ENCODE data around the gene SLC24A3. TPM values are rescaled to one million over a fixed set of nuclear protein-coding genes. Genes with fewer than 3 reads are reported as not detected.

Gene SLC24A3
- total RNA-seq, 1 experiment from 2014 or later: 0.14 TPM

DNA sequence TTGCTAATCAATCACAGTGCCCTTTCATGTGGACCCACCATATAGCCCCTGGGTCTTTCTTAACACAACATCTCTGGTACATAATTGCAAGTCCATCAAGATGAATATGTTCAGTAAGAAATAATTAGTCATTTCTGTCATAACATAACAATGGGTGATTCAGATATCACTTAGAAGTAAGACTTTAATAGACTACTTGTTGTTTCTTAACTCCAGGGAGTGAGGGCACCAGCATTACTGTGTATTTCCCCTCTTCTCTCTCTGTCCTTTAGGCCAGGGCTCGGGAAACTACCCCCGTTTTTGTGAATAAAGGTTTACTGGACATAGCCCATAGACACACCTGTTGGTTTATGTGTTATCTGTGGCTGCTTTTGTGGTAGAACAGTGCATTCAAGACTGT is 123.5 kb downstream of the SLC24A3 start:
- Histone ChIP-seq H3K27me3 (replicated peaks; ENCODE audit: control insufficient read depth, insufficient read depth, low read length) (no peaks in the 10 kb centered on the region), H3K4me3 (ENCODE audit: low read depth, low read length) (no peak overlapping the region), H3K4me1 (no peaks in the 10 kb centered on the region), H3K36me3 (ENCODE audit: control insufficient read depth, insufficient read depth, low read length) (no peaks in the 10 kb centered on the region), H3K9me3 (no peaks in the 10 kb centered on the region)
- Mint-ChIP-seq H3K4me1 (ENCODE audit: low read depth, unreplicated experiment) (no peaks in the 10 kb centered on the region), H3K9me3 (ENCODE audit: unreplicated experiment) (no peaks in the 10 kb centered on the region), H3K27ac (ENCODE audit: unreplicated experiment) (no peak overlapping the region), H3K36me3 (ENCODE audit: insufficient read depth, unreplicated experiment) (no peaks in the 10 kb centered on the region), H3K4me3 (ENCODE audit: unreplicated experiment) (no peak overlapping the region), H3K27me3 (ENCODE audit: insufficient read depth, unreplicated experiment) (peaks cover 22% of the 10 kb centered on the region)
- BruUV-seq (replicated peaks): no TSS peak
- POLR2A ChIA-PET: no interaction called here
- no peak for DNase-seq
- intact Hi-C loops (cut with micrococcal nuclease; ENCODE audit: unreplicated experiment): no loop called here
- CTCF ChIA-PET: no interaction called here
- TF ChIP-seq, protein P1, sequence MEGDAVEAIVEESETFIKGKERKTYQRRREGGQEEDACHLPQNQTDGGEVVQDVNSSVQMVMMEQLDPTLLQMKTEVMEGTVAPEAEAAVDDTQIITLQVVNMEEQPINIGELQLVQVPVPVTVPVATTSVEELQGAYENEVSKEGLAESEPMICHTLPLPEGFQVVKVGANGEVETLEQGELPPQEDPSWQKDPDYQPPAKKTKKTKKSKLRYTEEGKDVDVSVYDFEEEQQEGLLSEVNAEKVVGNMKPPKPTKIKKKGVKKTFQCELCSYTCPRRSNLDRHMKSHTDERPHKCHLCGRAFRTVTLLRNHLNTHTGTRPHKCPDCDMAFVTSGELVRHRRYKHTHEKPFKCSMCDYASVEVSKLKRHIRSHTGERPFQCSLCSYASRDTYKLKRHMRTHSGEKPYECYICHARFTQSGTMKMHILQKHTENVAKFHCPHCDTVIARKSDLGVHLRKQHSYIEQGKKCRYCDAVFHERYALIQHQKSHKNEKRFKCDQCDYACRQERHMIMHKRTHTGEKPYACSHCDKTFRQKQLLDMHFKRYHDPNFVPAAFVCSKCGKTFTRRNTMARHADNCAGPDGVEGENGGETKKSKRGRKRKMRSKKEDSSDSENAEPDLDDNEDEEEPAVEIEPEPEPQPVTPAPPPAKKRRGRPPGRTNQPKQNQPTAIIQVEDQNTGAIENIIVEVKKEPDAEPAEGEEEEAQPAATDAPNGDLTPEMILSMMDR (IDR thresholded peaks at IDR 0.05; ENCODE audit: insufficient read depth in 1 of 2, low read depth in 1 of 2, low read length in 1 of 2, severe bottlenecking in 1 of 2, unreplicated experiment in 1 of 2): no peak

DNA sequence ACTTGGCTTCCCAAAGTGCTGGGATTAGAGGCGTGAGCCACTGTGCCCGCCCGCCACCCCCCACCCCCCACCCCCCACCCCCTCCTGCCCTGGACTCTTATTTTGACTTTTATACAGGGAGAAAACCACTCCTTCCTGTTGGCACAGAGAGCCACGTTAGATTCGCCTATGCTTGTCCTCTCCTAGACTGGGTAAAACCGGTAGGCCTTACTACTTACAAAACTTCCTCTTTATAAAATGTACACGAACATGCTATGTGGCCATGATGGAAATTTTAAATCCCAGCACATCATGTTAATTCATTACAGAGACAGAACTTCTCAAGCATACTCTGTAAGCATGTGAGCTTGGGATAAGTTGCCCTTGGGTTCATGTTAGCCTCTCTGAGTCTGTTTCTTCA is 124.2 kb downstream of the SLC24A3 start:
- Mint-ChIP-seq H3K27ac (ENCODE audit: unreplicated experiment) (no peak overlapping the region), H3K9me3 (ENCODE audit: unreplicated experiment) (no peaks in the 10 kb centered on the region), H3K27me3 (ENCODE audit: insufficient read depth, unreplicated experiment) (peaks cover 18% of the 10 kb centered on the region), H3K36me3 (ENCODE audit: insufficient read depth, unreplicated experiment) (no peaks in the 10 kb centered on the region), H3K4me1 (ENCODE audit: low read depth, unreplicated experiment) (no peaks in the 10 kb centered on the region), H3K4me3 (ENCODE audit: unreplicated experiment) (no peak overlapping the region)
- Histone ChIP-seq H3K4me3 (ENCODE audit: low read depth, low read length) (no peak overlapping the region), H3K27me3 (replicated peaks; ENCODE audit: control insufficient read depth, insufficient read depth, low read length) (no peaks in the 10 kb centered on the region), H3K36me3 (ENCODE audit: control insufficient read depth, insufficient read depth, low read length) (no peaks in the 10 kb centered on the region), H3K9me3 (no peaks in the 10 kb centered on the region), H3K4me1 (no peaks in the 10 kb centered on the region)
- ChIA-PET POLR2A (no interaction called here), CTCF (no interaction called here)
- TF ChIP-seq, protein P1 (IDR thresholded peaks at IDR 0.05; ENCODE audit: insufficient read depth in 1 of 2, low read depth in 1 of 2, low read length in 1 of 2, severe bottlenecking in 1 of 2, unreplicated experiment in 1 of 2): no peak
- DNase-seq: no peak
- no TSS peak for BruUV-seq (replicated peaks)
- intact Hi-C loops (cut with micrococcal nuclease; ENCODE audit: unreplicated experiment): no loop called here

DNA sequence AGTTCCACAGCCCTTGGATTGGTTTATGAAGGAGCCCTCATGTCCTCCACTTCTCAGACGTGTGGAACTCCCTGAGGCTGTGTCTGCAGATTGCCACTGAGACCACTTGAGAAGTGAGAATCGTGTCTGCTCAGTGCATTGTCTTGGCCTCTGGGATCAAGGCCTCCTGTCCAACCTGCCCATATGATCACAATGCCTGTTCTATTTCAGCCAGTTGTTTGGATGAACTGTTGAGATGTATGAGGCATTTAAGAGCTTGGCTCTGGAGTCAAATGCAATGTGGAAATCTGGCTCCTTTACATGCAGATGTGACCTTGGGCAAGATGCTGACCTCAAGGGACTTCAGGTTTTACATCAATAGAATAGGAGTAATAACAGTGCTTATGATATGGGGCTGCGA is 125.9 kb downstream of the SLC24A3 start:
- Histone ChIP-seq H3K9me3 (no peaks in the 10 kb centered on the region), H3K36me3 (ENCODE audit: control insufficient read depth, insufficient read depth, low read length) (no peaks in the 10 kb centered on the region), H3K27me3 (replicated peaks; ENCODE audit: control insufficient read depth, insufficient read depth, low read length) (no peaks in the 10 kb centered on the region), H3K4me1 (no peaks in the 10 kb centered on the region), H3K4me3 (ENCODE audit: low read depth, low read length) (no peak overlapping the region)
- POLR2A ChIA-PET: no interaction called here
- H3K4me1 Mint-ChIP-seq (ENCODE audit: low read depth, unreplicated experiment): no peaks in the 10 kb centered on the region
- DNase-seq: no peak
- H3K27me3 Mint-ChIP-seq (ENCODE audit: insufficient read depth, unreplicated experiment): peaks cover 10% of the 10 kb centered on the region
- intact Hi-C loops (cut with micrococcal nuclease; ENCODE audit: unreplicated experiment): no loop called here
- no peak overlapping the region for H3K4me3 Mint-ChIP-seq (ENCODE audit: unreplicated experiment)
- CTCF ChIA-PET: no interaction called here
- TF ChIP-seq, protein P1 (IDR thresholded peaks at IDR 0.05; ENCODE audit: insufficient read depth in 1 of 2, low read depth in 1 of 2, low read length in 1 of 2, severe bottlenecking in 1 of 2, unreplicated experiment in 1 of 2): no peak
- H3K36me3 Mint-ChIP-seq (ENCODE audit: insufficient read depth, unreplicated experiment): no peaks in the 10 kb centered on the region
- H3K9me3 Mint-ChIP-seq (ENCODE audit: unreplicated experiment): no peaks in the 10 kb centered on the region
- BruUV-seq (replicated peaks): no TSS peak
- H3K27ac Mint-ChIP-seq (ENCODE audit: unreplicated experiment): no peak overlapping the region
